OCI-LY1 (cell line): ENCODE results near the gene MFAP3.

Experiments used
- CTCF ChIP-seq: fragments of 200-600 bp; sonication (generic), shearing (Covaris generic); IDR thresholded peaks from 2 replicates; pipeline ENCODE4 v1.5.1; 2017; ENCODE audit warnings: mild to moderate bottlenecking, antibody characterized with exemption, low read length, moderate library complexity, mixed read lengths
- EZH2 ChIP-seq: fragments of 200-600 bp; sonication (generic), shearing (Covaris generic); IDR thresholded peaks from 2 replicates; pipeline ENCODE4 v1.8.0; 2017; ENCODE audit warnings: borderline replicate concordance, mixed run types, mild to moderate bottlenecking, antibody characterized with exemption, low read length, moderate library complexity, mixed read lengths

GRCh38 chr5:154088801-154089200 lies 50.0 kb downstream of the MFAP3 start:
- TF ChIP-seq CTCF (no peak), EZH2 (no peak)
